NCI-H774 (cell line): ENCODE results near the gene EDAR.

Source experiments
- DNase-seq: peaks from one replicate; lab custom pipeline; 2025; lab: John Stamatoyannopoulos, UW

EDAR gene

DNA sequence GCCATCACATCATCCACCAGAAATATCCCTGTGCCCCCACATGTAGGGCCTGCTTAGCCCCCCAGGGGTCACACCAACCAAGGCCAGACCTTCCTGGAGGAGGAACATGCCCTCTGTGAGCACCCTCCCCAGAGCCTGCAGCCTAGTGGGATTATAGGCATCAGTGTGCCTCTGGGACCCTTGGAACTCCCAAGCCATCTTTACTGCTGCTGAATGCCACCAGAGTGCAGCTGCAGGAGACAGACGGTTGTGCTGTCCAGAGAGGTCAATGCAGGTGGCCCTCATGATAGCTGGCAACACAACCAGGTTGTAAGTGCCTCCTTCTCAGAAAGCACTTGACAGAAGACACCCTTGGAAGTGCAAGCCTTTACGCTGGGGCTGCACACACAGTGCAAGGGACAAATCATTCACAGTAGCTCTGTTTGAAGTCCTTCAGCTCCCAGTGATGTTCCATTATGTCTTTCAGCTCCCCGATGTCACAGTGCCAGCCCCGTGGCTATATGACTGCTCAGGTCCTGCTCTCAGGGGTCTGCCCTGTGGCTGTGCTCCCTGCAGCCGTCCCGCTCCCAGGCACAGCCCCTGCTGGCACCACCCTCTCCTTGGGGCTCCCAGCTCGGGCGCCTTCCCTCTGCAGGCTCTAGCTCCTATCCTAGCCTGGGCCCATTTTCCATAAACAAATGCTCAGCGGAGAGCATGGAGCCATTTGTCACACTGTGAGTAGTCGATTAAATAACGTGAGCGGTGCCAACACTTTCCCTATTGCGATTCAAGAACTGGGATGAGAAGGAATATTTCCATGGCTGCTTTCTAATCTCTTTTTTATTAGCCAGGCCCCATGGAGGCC, 65.1 kb downstream of the EDAR start:
- DNase-seq = no peak

DNA sequence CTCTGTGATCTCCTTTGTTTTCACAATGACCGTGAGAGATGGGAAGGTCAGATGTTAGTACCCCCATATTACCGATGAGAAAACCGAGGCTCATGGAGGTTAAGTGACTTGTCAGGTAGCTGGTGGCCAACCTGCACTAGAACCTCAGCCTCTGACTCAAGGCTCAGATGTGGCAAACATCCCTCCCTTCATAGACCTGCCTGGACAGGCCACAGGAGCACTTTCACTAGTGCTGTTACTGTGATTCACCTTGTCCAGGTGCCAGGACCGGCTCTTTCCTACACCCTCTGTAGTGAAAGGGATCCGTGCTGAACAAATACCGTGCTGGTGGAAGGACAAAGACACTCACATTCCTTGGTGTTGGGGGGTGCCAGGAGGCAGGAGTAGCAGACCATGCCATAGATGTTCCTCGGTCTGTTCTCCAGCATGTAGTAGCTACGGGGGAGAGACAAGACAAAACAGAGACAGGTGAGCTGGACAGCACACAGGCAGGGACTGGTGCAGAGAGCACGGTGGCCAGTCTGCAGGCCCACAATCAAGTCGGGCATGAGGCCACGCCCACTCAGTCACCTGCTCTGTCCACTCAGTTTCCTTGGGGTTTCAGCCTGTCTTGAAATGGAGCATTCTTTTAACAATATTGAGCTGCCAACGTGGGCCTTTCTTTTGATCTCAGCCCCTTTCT, 65.9 kb downstream of the EDAR start:
- no peak for DNase-seq

DNA sequence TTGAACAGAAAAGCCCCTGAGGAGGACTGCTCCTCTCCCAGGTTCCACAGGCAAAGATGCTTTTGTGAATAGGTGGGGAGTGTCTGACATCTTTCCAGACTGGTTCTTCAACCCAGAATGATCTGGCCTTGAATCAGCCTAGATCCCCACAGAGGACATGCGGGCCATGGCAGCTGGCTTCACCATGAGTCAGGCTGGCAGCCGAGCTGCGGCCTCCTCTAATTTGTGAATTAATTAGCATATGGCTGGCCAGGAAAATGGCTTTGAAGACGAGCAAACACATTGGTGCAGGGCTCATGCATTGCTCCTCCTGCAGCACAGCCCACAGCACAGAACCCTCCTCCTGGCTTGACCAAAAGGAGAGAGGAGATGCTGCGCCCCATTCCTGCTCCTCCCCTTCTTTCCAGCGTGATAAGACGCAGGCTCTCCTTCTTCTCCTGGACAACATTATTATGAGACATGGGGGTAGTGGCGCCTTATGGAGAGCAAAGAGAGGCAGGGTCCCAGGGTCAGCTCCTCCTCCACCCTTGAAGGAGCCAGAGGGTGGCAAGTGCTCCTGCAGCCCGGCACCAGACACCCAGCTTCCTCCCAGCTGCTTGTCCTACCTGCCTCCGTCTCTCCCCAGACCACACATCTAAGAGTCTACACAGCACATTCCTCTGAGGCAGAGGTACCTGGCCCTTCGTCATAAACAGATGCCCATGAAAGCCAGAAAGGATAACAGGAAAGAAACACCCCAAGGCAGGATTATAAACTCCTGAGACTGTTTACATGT, 66.7 kb downstream of the EDAR start:
- no peak for DNase-seq

DNA sequence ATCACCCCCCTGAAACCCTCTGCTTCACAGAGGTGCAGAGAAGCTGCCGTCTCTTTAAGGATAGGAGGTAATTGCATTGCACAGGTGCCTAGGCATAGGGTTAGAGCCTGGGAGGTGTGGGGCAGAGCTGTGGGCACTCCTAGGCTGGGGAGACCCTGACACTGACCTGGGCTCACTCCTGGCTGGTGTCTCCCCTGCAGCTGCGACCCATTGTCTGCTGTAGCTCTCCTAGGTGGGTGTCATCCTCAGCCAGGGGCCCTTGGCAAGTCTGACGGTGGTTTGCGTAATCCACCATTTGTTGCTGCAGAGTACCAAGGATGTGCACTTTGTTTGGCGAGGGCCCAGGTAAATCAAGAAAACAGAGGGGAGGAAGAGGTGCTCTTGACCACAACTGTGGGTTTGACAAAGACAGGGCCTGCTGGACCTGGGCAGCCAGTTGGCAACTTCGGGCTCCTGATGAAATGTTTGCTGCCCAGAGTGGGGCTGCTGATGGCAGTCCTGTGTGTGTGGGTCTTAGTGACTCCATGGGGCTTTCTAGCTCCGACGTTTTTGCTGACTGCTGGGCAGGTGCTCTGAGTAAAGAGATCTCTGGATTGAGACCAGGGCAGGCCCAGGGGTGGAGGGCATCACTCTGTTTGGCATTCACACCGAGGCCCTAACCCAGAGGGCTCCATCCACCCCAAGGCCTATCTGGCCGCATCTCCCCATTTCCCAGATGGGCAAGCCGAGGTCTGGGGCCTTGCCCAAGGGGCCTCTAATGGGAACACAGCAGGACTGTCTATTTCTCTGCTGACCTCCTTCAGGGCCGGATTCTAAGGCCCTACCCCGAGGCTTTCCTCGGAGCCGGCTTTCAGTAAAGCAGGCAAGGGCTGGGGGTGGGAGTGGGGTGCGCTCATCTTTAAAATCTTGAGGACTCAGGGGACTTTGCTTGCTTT, 67.7 kb downstream of the EDAR start:
- no peak for DNase-seq

DNA sequence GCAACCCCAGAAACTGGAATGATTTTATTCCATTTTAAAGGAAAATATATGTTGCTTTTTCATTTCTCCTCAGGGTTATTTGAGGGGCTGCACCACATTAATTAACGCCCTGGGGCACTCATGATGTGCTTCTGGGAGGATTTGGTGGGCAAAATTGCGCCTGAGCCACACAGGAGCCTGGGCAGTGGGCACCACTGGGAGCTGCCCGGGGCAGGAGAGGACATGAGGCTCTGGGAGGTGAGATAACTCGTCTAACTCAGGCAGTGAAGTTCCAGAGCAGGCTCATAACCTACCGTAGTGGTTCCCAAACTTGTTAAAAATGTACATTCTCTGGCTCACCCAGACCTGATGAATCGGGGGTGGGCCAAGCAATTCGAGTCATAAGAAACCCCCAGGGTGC, 68.3 kb downstream of the EDAR start:
- no peak for DNase-seq

DNA sequence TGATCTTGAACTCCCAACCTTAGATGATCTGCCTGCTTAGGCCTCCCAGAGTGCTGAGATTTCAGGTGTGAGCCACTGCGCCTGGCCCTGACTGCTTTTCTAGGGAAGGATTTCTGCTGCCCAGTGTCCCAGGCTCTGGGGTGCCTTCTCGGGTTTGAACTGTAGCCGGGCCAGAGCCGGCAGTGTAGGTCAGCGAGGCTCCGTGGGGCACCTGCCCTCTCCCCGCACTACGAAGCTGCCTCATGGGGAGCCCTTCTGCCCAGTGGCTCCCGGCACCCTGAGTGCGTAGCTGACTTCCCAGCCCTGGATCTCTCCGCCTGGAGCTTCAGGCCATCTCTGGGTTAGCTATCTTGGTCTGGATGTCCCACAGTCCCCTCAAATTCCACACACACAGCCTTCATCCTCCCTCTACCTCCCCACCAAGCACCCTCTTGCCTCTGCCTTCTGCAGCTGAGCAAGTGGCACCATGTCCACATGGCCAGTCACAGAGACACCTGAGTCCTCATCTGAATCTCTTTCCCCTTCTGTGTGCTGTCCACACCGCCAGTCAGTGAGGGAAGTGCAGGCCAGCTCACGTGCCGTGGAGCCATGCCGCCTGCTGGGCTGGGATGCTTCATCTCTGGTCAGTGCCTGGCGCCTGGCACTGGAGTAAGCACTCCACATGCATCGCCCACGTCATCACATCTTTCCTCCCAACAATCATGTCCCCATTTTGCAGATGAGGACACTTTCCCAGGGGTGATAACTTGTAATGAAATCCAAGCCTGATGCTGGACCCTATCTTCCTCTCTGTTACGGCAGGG, 69.2 kb downstream of the EDAR start:
- no peak for DNase-seq

DNA sequence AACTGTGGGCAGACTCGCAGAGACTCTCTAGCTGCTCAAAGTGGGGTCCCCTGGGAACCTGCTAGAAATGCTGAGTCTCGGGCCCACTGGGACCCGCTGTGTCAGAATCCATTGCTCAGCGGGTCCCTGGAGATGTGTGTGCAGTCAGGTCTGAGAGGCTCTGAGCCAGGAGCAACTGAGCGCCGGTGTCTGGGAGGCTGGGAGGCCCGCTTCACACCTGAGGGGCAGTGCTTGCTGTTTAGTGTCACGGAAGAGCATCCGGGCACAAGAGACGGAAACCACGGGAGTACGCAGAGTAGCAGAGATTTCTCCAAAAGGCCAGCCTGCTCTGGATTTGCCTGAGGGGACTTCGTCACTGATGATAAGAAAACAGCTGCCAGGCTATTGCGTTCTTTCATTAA, 70.1 kb downstream of the EDAR start:
- no peak for DNase-seq

DNA sequence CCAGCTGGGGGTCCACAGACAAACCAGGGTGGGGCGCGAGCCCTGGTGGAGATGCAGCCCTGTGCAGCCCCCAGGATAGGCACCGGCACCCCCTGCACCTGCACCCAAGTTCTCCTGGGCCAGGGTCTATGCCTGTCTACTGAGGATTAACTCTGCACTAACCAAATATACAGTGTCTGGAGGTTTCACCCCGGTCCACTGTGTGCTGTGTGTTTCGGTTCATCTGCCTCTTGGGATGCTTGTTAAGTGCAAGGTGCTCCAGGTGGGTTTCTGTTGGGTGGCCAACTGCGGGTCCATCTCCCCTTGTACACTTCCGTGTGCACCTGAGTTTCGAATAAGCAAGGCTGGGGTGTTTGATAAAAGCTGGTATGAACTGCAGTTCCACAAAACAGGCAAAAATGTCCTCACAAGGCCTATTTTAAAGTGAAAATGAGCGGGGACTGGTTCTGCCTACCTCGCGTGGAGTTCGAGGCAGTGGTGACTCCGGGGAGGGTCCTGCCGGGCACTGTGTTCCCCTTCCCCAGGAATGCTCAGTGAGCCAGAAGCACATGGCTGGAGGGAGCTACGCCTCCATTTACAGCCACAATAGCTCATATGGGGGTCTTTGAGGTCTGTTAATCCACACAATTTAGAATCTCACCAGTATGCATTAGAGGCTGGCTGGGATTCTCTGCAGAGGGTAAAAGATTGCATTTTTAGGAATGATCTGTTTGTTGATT, 70.7 kb downstream of the EDAR start:
- no peak for DNase-seq

DNA sequence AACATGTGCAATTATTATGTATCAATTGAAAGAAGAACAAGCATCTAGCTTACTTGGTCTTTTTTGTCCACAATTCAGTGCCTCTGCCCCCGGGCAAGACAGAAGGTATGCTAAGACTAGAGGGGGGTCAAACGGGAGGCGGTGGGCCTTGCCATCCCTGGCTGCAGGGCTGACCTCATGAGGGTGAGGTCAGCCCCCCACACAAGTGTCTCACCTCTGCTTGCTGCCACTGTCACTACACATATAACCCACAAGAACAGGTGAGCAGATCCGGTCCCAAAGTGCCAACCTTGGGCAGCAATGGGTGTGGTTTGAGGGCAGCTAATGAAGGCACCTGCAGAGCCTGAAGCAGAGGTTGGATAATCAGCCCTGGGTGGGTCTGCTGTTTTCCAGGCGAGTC, 71.5 kb downstream of the EDAR start:
- DNase-seq = no peak

DNA sequence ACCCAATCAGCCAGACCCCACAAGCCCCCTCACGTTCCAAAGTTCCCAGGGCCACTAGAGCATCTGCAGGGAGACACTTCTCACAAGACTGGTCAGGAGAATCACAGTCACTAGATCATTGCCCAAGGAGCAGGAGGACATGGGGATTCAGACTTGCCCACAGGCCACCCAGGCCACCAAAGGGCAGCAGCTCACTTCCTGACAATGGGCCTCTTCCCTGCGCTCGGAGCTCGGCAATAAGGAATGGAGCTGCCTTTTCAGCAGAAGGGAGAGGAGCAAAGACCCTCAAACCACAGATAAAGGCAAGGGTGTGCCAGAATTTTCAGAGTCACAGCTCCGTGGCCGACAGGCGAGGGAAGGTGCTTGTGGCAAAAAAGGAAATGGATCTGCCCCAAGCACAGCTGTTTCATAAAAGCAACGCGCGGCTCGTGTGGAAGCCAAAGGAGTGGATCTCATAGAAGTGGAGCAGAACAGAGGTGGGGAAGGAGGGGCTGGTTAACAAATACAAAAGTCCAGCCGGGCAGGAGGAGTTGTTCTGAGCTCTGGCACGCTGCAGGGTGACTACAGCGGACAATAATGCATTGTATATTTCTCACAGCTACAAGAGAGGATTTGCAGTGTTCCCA, 72.1 kb downstream of the EDAR start:
- DNase-seq = no peak

DNA sequence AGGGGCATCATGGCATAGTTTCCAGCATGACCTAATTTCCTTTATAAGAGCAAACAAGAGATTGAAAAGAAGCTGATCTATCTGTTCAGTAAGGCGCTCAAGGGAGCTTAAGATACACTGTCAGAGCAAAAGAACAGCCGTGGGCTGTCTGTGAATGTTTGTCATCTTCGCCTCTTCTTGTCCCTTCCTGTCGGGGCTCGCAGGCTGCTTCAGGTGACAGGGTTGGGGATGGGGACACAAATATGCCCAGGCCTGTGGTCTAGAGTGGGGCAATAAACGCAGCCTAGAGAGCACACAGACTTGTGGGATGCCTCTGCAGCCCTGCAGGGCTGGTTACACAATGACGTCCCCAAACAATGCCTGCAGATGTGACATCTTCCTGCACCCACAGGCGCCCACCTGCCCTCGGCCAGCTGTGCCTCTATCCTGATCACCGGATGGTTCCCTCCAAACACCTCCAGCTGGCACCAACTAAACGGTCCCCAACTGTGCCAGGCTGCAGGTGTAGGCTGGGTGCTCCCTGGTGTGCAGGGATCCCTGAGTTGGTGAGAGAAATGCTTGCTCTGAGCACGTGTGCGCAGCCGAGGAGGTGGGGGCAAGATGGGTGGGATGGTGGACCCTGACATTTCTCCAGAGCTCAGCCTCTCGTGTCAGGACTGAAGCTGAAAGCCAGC, 72.8 kb downstream of the EDAR start:
- no peak for DNase-seq

DNA sequence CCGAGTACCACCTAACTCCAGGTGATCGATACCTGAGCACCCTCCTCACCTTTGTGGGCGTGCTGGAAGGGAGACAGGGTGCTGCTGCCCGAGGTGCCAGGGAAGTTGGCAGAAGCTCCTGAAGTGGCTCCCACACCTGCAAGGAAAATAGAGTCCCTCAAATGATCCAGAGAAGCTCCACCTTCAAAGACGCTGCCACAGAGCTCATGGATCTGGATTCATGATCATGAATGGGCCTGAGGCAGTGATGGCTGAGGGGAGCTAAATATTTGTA, 76.5 kb downstream of the EDAR start:
- DNase-seq = no peak

DNA sequence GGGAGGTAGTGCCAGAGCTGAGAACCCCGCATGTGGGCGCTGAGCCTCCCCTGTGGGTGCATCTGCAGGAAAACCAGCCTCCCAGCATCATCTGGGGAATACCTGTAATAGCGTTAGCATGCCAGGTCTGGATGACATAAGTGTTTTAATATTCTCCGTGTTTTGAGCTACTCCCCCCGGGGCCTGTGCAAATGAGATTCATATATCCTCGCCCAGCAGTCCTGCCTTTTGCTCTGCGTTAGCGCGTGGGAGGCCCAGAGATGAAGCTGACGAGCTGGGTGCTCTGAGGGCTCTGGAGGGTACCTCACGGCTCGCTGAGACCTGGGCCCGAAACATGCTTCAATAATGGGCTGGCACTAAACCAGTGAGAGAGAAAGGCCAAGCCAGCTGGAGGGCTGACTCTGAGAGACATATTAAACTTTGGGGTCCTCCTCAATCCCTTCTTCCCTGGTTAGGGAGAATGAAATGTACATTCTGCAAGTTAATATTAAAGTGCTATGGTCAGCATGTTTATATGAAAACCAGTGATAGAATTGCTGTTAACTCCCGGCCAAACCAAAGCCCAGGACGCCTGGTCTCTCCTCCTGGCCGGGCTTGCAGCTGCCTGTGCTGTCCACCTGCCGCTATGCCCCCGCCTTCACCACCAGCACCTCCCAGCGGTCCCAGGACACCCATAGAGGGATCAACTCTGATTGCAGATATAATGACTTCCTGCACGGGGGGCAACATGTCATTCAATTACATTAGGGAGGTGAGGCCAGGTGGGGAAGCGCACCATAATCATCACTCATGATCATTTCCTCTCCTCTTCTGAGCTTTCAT, 77.0 kb downstream of the EDAR start:
- DNase-seq = no peak

DNA sequence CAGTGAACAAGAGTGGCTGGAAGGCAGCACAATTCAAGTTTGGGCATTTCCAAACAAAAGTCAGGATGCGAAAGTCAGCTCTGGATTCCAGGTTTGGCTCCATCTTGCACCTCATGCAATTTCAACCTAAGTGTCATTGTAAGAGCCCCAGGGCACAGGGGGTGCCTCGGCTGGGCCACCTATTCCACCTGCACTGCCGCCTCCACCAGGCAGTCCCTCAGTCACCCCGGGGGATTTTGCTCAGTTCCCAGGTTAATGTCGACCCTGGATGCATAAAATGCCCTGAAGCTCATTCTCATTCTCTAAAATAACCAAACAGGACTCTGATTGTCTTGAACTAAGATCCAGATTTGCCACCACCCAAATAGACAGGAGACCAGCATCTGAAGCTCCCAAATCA, 77.6 kb downstream of the EDAR start:
- DNase-seq = no peak

DNA sequence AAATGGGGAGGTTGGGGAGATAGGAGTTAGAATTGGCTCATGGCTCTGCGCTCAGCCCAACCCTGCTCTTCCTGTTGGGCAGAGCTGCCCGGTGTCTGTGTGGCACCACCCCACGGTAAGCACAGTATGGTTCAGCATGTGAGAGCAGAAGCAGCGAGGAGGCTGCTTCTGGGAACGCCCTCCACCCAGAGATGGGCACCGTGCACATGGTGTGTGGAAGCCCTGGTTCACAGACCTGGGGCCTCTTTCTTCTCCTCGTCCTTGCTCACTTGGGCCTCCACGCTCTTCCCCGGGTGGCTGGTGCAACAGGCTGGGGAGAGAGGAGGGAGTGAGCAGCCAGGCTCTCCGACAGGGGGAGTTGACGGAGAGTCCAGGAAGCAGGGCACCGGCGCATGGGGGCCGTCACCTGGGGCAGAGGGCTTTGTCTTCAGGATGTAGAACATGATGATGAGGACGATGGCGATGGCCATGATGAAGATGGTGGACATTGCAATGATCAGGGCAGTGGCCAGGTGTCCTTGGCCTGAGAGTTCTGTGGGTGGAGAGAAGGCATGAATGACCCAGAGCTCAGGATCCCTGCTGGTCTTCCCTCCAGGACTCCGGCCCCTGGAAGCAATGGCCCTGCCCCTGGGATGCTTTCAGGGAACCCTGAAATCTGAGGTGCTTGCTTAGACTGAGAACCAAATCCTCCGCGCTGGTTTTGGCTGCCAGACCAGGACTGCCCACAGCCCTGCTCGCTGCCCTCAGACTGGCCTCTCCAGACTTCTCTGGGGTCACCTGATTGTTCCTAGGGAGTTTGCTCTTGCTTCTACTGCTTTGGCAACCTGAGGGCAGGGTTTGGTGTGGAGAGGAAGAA, 78.3 kb downstream of the EDAR start:
- no peak for DNase-seq

DNA sequence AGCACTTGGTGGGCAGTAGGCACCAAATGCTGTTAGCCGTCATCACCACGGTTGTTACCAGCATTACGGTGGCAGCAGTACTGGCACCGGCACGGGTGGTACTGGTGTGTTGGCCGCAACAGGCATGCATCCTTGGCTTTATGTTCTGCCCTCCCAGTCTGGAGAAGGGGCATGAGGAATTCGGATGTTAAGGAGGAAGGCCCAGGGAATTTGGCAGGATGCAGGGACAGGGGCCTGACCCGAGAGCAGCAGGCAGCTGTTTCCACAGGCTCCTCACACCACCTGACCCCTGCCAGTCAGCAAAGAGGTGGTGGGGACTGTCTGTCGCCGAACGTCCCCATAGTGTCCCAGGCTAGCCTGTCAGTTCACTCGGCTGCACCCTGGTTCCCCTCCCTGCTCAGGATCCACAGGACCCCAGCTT, 79.0 kb downstream of the EDAR start:
- DNase-seq = no peak

DNA sequence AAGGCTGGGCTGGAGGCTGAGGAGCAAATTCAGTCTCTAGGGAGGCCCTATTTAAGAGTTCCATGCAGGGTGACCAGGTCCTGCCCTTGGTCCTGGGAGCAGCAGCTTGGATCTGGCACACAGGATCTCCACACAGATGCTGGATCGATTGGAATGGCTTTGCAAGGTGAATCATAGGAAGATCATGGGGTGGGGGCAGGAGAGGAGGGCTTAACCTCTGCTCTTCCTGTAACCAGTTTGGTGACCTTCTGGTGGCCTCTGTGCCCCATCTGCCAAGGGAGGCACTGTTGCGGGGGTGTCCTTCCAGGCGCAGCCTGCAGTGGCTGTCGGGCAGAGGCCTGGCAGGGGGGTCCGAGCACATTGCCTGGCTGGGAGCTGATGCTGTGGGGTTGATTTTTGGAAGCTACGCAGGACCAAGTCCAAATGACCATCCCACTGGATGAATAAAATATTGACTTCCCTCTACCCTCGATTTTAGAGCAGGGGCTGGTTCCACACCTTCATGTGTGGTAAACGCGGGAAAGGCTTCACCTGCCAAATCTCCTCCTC, 79.7 kb downstream of the EDAR start:
- DNase-seq = no peak
